GM15510 (cell line): Measurements from ENCODE around the gene SDHB.

ENCODE experiments used
- POLR2A ChIP-seq: IDR thresholded peaks from 3 replicates; pipeline ENCODE4 v1.6.1; 2011; ENCODE audit warnings: borderline replicate concordance; ENCODE audit not compliant: insufficient read length; ENCODE audit errors: extremely low read depth

Gene SDHB

GRCh38 chr1:16999863-17000262, 54.0 kb downstream of the SDHB start:
- TF ChIP-seq POLR2A, result no peak

- no peak for TF ChIP-seq POLR2A
Measured at GRCh38 chr1:16998589-16998988, 55.2 kb downstream of the SDHB start.

GRCh38 chr1:16996845-16997244, 57.0 kb downstream of the SDHB start:
- no peak for TF ChIP-seq POLR2A

- no peak for TF ChIP-seq POLR2A
Measured at GRCh38 chr1:16993521-16994038, 60.3 kb downstream of the SDHB start.

- TF ChIP-seq POLR2A, result no peak
Measured at GRCh38 chr1:16992675-16993074, 61.2 kb downstream of the SDHB start.

- TF ChIP-seq POLR2A, result no peak
Measured at GRCh38 chr1:16992102-16992501, 61.7 kb downstream of the SDHB start.

- no peak for TF ChIP-seq POLR2A
Measured at GRCh38 chr1:16991571-16991970, 62.3 kb downstream of the SDHB start.

- no peak for TF ChIP-seq POLR2A
Measured at GRCh38 chr1:16989676-16990391, 64.0 kb downstream of the SDHB start.

- no peak for TF ChIP-seq POLR2A
Measured at GRCh38 chr1:16988210-16988609, 65.6 kb downstream of the SDHB start.

- no peak for TF ChIP-seq POLR2A
Measured at GRCh38 chr1:16986962-16987361, 66.9 kb downstream of the SDHB start.

- TF ChIP-seq POLR2A, result no peak
Measured at GRCh38 chr1:16986560-16986959, 67.3 kb downstream of the SDHB start.

GRCh38 chr1:16986113-16986512, 67.7 kb downstream of the SDHB start:
- no peak for TF ChIP-seq POLR2A

- TF ChIP-seq POLR2A, result no peak
Measured at GRCh38 chr1:16984717-16985116, 69.1 kb downstream of the SDHB start.

- no peak for TF ChIP-seq POLR2A
Measured at GRCh38 chr1:16983649-16984048, 70.2 kb downstream of the SDHB start.

GRCh38 chr1:16982902-16983301, 70.9 kb downstream of the SDHB start:
- TF ChIP-seq POLR2A, result no peak

- TF ChIP-seq POLR2A, result no peak
Measured at GRCh38 chr1:16981269-16981849, 72.5 kb downstream of the SDHB start.

- no peak for TF ChIP-seq POLR2A
Measured at GRCh38 chr1:16980473-16981268, 73.2 kb downstream of the SDHB start, which contains the start of gene MFAP2. Gene MFAP2, minus strand, starts transcription at chr1:16980620. Its CDS starts 2,347 bp downstream, at chr1:16978273.
